DOHH2 (cell line): ENCODE data around the gene ASTN1.

Experiments
- H3F3A ChIP-seq: fragments of 200-600 bp; sonication (generic), shearing (Covaris generic); 2 replicates; pipeline ENCODE4 v1.6.0; 2016; ENCODE audit warnings: antibody characterized with exemption, mild to moderate bottlenecking; ENCODE audit not compliant: control insufficient read depth, insufficient read depth
- H3K27ac ChIP-seq: fragments of 200-600 bp; sonication (generic); 2 replicates; pipeline ENCODE4 v1.5.1; 2014; ENCODE audit warnings: low read depth, mild to moderate bottlenecking, low read length, moderate library complexity
- H3K27me3 ChIP-seq: fragments of 200-600 bp; sonication (generic); 2 replicates; pipeline ENCODE4 v1.6.1; 2014; ENCODE audit warnings: mild to moderate bottlenecking, low read length, mixed read lengths; ENCODE audit not compliant: control insufficient read depth
- H3K36me3 ChIP-seq: fragments of 200-600 bp; sonication (generic); 2 replicates; pipeline ENCODE4 v1.6.1; 2014; ENCODE audit warnings: mild to moderate bottlenecking, low read length, moderate library complexity, mixed read lengths; ENCODE audit not compliant: control insufficient read depth
- H3K4me1 ChIP-seq: fragments of 200-600 bp; sonication (generic); 2 replicates; pipeline ENCODE4 v1.6.1; 2014; ENCODE audit warnings: mild to moderate bottlenecking, low read length, mixed read lengths; ENCODE audit not compliant: control insufficient read depth
- H3K4me2 ChIP-seq: fragments of 200-600 bp; sonication (generic); 2 replicates; pipeline ENCODE4 v1.6.0; 2014; ENCODE audit warnings: mild to moderate bottlenecking, low read length, moderate library complexity
- H3K4me3 ChIP-seq: fragments of 200-600 bp; sonication (generic); 2 replicates; pipeline ENCODE4 v1.5.1; 2014; ENCODE audit warnings: mild to moderate bottlenecking, low read length, mixed read lengths
- H3K79me2 ChIP-seq: fragments of 200-600 bp; sonication (generic); 2 replicates; pipeline ENCODE4 v1.6.1; 2014; ENCODE audit warnings: mild to moderate bottlenecking, low read length, mixed read lengths; ENCODE audit not compliant: control insufficient read depth
- H3K9me2 ChIP-seq: fragments of 200-600 bp; sonication (generic); replicated peaks from 2 replicates; pipeline ENCODE4 v1.6.1; 2014; ENCODE audit warnings: mild to moderate bottlenecking, low read length, mixed read lengths; ENCODE audit not compliant: control insufficient read depth
- H3K9me3 ChIP-seq: fragments of 200-600 bp; sonication (generic); 2 replicates; pipeline ENCODE4 v1.6.1; 2014; ENCODE audit warnings: antibody characterized with exemption, low read length, mixed read lengths; ENCODE audit not compliant: control insufficient read depth, insufficient read depth
- H4K20me1 ChIP-seq: fragments of 200-600 bp; sonication (generic); 2 replicates; pipeline ENCODE4 v1.6.0; 2014; ENCODE audit warnings: low read depth, mild to moderate bottlenecking, antibody characterized with exemption, low read length, moderate library complexity; ENCODE audit not compliant: control insufficient read depth, insufficient read depth
- EZH2phosphoT487 ChIP-seq: fragments of 200-600 bp; sonication (generic); IDR thresholded peaks from 2 replicates; pipeline ENCODE4 v1.6.1; 2017; ENCODE audit warnings: borderline replicate concordance, mild to moderate bottlenecking, antibody characterized with exemption, low read length, moderate library complexity, mixed read lengths
- TF ChIP-seq, protein P1 (sequence below): fragments of 200-600 bp; sonication (generic); IDR thresholded peaks from one replicate; pipeline ENCODE4 v1.5.1; 2014; ENCODE audit warnings: antibody characterized with exemption, mild to moderate bottlenecking, low read depth, low read length; ENCODE audit not compliant: poor library complexity, severe bottlenecking

Gene ASTN1

DNA sequence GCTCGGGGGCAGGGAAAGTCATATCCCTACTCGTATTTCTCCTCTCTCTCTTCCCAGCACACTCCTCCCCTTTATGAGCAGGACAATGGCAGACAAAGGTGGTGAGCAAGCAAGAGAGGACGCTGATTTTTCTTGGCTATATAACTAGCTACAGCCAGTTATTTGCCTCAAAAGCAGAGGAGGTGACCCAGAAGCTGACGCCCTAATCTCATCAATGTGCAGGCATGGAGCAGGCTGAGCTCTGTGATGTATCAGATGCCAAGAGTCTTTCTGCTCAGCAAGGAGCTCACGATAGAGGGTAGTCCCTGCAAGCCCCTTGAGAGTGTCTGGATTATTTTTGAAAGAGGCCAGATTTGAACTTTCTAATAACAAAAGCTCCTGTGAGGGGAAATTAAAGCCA lies 75.5 kb downstream of the ASTN1 start:
- no peak overlapping the region for H3K4me3 ChIP-seq
- H3K27me3 ChIP-seq, result no peaks in the 10 kb centered on the region
- H3K79me2 ChIP-seq, result no peaks in the 10 kb centered on the region
- H3F3A ChIP-seq, result no peaks in the 10 kb centered on the region
- H3K36me3 ChIP-seq, result no peaks in the 10 kb centered on the region
- TF ChIP-seq, protein P1, sequence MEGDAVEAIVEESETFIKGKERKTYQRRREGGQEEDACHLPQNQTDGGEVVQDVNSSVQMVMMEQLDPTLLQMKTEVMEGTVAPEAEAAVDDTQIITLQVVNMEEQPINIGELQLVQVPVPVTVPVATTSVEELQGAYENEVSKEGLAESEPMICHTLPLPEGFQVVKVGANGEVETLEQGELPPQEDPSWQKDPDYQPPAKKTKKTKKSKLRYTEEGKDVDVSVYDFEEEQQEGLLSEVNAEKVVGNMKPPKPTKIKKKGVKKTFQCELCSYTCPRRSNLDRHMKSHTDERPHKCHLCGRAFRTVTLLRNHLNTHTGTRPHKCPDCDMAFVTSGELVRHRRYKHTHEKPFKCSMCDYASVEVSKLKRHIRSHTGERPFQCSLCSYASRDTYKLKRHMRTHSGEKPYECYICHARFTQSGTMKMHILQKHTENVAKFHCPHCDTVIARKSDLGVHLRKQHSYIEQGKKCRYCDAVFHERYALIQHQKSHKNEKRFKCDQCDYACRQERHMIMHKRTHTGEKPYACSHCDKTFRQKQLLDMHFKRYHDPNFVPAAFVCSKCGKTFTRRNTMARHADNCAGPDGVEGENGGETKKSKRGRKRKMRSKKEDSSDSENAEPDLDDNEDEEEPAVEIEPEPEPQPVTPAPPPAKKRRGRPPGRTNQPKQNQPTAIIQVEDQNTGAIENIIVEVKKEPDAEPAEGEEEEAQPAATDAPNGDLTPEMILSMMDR, result no peak
- no peak for TF ChIP-seq EZH2phosphoT487
- no peak overlapping the region for H3K4me2 ChIP-seq
- H3K9me3 ChIP-seq, result no peaks in the 10 kb centered on the region
- no peak overlapping the region for H3K27ac ChIP-seq
- no peaks in the 10 kb centered on the region for H3K4me1 ChIP-seq
- H4K20me1 ChIP-seq, result no peaks in the 10 kb centered on the region
- no peaks in the 10 kb centered on the region for H3K9me2 ChIP-seq

DNA sequence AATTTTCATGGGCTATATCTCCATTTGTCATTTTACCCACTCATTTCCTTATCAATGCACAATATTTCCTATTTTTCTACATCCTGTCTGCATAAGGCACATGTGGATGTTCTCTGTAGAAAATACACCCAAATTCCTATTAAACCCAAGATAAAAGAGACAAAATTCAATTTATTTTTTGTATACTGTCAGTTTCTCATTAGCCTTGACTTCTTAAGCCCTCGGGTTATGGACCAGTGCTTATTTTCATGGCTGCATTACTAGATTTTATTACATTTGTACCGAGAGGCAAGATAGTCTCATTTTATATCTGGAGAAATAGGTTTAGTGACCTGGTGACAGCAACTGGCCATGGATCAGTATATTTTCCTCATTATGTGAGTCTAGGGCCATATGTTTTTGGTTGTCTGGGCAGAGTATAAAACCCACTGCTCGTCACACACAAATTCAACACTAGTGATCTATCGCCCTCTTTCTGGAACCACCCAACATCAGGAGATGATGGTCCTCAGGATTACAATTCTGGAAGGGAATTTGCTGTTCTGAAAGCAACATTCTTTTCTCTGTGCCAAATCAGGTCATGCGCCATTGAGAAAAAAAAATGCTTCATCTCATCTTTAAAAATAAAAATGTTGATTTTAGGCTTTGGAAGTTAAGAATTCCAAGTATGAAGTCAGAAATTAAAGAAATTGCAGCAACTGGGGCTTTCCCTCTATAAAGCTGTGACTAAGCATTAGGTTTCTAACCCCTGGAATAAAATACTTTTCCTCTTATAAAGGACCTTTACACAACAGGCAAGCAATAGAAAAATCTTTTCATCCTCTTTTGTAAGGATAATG lies 81.4 kb downstream of the ASTN1 start:
- no peaks in the 10 kb centered on the region for H3K27me3 ChIP-seq
- TF ChIP-seq, protein P1, result no peak
- TF ChIP-seq EZH2phosphoT487, result no peak
- no peak overlapping the region for H3K4me2 ChIP-seq
- H3K27ac ChIP-seq, result no peak overlapping the region
- no peaks in the 10 kb centered on the region for H3K9me3 ChIP-seq
- H3K4me1 ChIP-seq, result no peaks in the 10 kb centered on the region
- H4K20me1 ChIP-seq, result no peaks in the 10 kb centered on the region
- no peaks in the 10 kb centered on the region for H3K79me2 ChIP-seq
- H3F3A ChIP-seq, result no peaks in the 10 kb centered on the region
- no peaks in the 10 kb centered on the region for H3K36me3 ChIP-seq
- no peaks in the 10 kb centered on the region for H3K9me2 ChIP-seq
- no peak overlapping the region for H3K4me3 ChIP-seq

DNA sequence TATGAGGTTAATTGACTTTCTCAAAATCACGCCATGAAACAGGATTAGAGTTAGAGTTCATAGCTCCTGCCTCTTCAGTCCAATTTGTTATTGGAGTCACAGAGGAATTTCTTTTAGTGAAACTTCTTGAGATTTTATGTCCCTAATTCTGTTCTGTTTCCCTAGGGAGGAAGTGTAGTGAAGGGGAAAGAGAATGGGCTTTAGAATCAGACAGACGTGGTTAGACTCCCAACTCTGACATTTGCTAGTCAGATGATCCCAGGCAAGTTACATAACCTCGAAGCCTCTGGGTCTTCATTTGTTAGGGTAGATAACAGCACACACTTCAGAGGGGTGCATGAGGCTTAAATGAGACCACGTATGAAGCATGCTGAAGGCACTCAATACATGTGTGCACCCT lies 83.9 kb downstream of the ASTN1 start:
- TF ChIP-seq, protein P1, result no peak
- no peak for TF ChIP-seq EZH2phosphoT487
- no peaks in the 10 kb centered on the region for H3K9me3 ChIP-seq

More for the DNA sequence above, 83.9 kb downstream of the ASTN1 start:
- no peaks in the 10 kb centered on the region for H3K9me2 ChIP-seq
- no peaks in the 10 kb centered on the region for H3K4me1 ChIP-seq
- no peak overlapping the region for H3K27ac ChIP-seq
- H3K36me3 ChIP-seq, result no peaks in the 10 kb centered on the region
- H4K20me1 ChIP-seq, result no peaks in the 10 kb centered on the region
- H3K27me3 ChIP-seq, result no peaks in the 10 kb centered on the region
- no peaks in the 10 kb centered on the region for H3K79me2 ChIP-seq
- no peak overlapping the region for H3K4me3 ChIP-seq
- H3F3A ChIP-seq, result no peaks in the 10 kb centered on the region
- H3K4me2 ChIP-seq, result no peak overlapping the region
